ENCODE measurements around the gene NOS1AP.

Gene NOS1AP

DNA sequence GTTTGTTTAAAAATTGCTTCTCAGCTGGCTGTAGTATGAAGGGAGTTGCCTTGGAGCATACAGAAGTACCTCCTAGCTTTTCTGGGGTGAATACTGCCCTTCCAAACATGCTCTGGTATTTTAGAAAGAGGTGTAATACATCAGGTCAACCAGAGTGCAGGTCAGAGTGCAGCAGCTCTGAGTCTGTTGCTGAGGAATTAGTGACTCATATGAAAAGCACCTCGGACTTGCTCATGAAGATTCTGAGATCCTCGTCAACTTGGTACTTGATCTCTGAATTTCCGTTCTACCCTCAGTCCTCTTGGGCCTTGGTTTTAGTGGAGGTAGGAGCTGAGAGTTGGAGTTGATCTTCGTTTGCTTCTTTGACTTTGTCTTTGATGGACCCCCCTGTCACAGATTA lies 67.3 kb downstream of the NOS1AP start:
- no peak overlapping the region for H3K4me3 ChIP-seq (ENCODE audit: extremely low read depth, insufficient read depth, low read length, poor library complexity, severe bottlenecking)
- peaks cover 43% of the 10 kb centered on the region for H3K4me1 ChIP-seq (ENCODE audit: control insufficient read depth, insufficient read depth, low read length, poor library complexity, severe bottlenecking)
- H3K36me3 ChIP-seq (ENCODE audit: control insufficient read depth, insufficient read depth, low read length), result no peaks in the 10 kb centered on the region
- no peaks in the 10 kb centered on the region for H3K9me3 ChIP-seq (ENCODE audit: control insufficient read depth, low read length)
- H3K27ac ChIP-seq (ENCODE audit: low read depth, low read length, severe bottlenecking), result peak overlapping the region; percentile 24
- 29 to 37% methylated on average over 1 to 2 of the region's 4 CpGs for WGBS, 2 experiments (ENCODE audit: insufficient coverage in 2 of 2)

GRCh38 chr1:162137179-162137960 lies 67.9 kb downstream of the NOS1AP start:
- Histone ChIP-seq H3K27ac (ENCODE audit: low read depth, low read length, severe bottlenecking) (peak overlapping the region; percentile 24), H3K36me3 (ENCODE audit: control insufficient read depth, insufficient read depth, low read length) (no peaks in the 10 kb centered on the region), H3K9me3 (ENCODE audit: control insufficient read depth, low read length) (no peaks in the 10 kb centered on the region), H3K4me3 (ENCODE audit: extremely low read depth, insufficient read depth, low read length, poor library complexity, severe bottlenecking) (no peak overlapping the region), H3K4me1 (ENCODE audit: control insufficient read depth, insufficient read depth, low read length, poor library complexity, severe bottlenecking) (peaks cover 49% of the 10 kb centered on the region)
- WGBS, 2 experiments (ENCODE audit: insufficient coverage in 2 of 2), result 70 to 88% methylated on average over 6 of the region's 8 CpGs

- H3K4me3 ChIP-seq (ENCODE audit: extremely low read depth, insufficient read depth, low read length, poor library complexity, severe bottlenecking), result no peak overlapping the region
- no peak overlapping the region for H3K27ac ChIP-seq (ENCODE audit: low read depth, low read length, severe bottlenecking)
- H3K9me3 ChIP-seq (ENCODE audit: control insufficient read depth, low read length), result no peaks in the 10 kb centered on the region
- no peaks in the 10 kb centered on the region for H3K36me3 ChIP-seq (ENCODE audit: control insufficient read depth, insufficient read depth, low read length)
- peaks cover 49% of the 10 kb centered on the region for H3K4me1 ChIP-seq (ENCODE audit: control insufficient read depth, insufficient read depth, low read length, poor library complexity, severe bottlenecking)
- WGBS, 2 experiments (ENCODE audit: insufficient coverage in 2 of 2), result no CpG with 5 or more reads among the region's 2 CpGs
Observed at GRCh38 chr1:162138112-162138511, 68.6 kb downstream of the NOS1AP start.

- H3K36me3 ChIP-seq (ENCODE audit: control insufficient read depth, insufficient read depth, low read length), result no peaks in the 10 kb centered on the region
- peaks cover 46% of the 10 kb centered on the region for H3K4me1 ChIP-seq (ENCODE audit: control insufficient read depth, insufficient read depth, low read length, poor library complexity, severe bottlenecking)
- 30 to 45% methylated on average over 2 to 3 of the region's 4 CpGs for WGBS, 2 experiments (ENCODE audit: insufficient coverage in 2 of 2)
- no peaks in the 10 kb centered on the region for H3K9me3 ChIP-seq (ENCODE audit: control insufficient read depth, low read length)
- H3K4me3 ChIP-seq (ENCODE audit: extremely low read depth, insufficient read depth, low read length, poor library complexity, severe bottlenecking), result no peak overlapping the region
- peak overlapping the region; percentile 32 for H3K27ac ChIP-seq (ENCODE audit: low read depth, low read length, severe bottlenecking)
Observed at GRCh38 chr1:162138599-162139181, 69.2 kb downstream of the NOS1AP start.

GRCh38 chr1:162139211-162139610 lies 69.7 kb downstream of the NOS1AP start:
- no peak overlapping the region for H3K4me3 ChIP-seq (ENCODE audit: extremely low read depth, insufficient read depth, low read length, poor library complexity, severe bottlenecking)
- peaks cover 46% of the 10 kb centered on the region for H3K4me1 ChIP-seq (ENCODE audit: control insufficient read depth, insufficient read depth, low read length, poor library complexity, severe bottlenecking)
- H3K36me3 ChIP-seq (ENCODE audit: control insufficient read depth, insufficient read depth, low read length), result no peaks in the 10 kb centered on the region
- no peaks in the 10 kb centered on the region for H3K9me3 ChIP-seq (ENCODE audit: control insufficient read depth, low read length)
- WGBS, 2 experiments (ENCODE audit: insufficient coverage in 2 of 2), result 75 to 100% methylated on average over 1 of the region's 1 CpG
- H3K27ac ChIP-seq (ENCODE audit: low read depth, low read length, severe bottlenecking), result peak overlapping the region; percentile 32

GRCh38 chr1:162141281-162142054 lies 72.0 kb downstream of the NOS1AP start:
- 90 to 91% methylated on average over 4 of the region's 5 CpGs for WGBS, 2 experiments (ENCODE audit: insufficient coverage in 2 of 2)
- Histone ChIP-seq H3K4me3 (ENCODE audit: extremely low read depth, insufficient read depth, low read length, poor library complexity, severe bottlenecking) (no peak overlapping the region), H3K27ac (ENCODE audit: low read depth, low read length, severe bottlenecking) (no peak overlapping the region), H3K4me1 (ENCODE audit: control insufficient read depth, insufficient read depth, low read length, poor library complexity, severe bottlenecking) (peaks cover 57% of the 10 kb centered on the region), H3K9me3 (ENCODE audit: control insufficient read depth, low read length) (no peaks in the 10 kb centered on the region), H3K36me3 (ENCODE audit: control insufficient read depth, insufficient read depth, low read length) (no peaks in the 10 kb centered on the region)

DNA sequence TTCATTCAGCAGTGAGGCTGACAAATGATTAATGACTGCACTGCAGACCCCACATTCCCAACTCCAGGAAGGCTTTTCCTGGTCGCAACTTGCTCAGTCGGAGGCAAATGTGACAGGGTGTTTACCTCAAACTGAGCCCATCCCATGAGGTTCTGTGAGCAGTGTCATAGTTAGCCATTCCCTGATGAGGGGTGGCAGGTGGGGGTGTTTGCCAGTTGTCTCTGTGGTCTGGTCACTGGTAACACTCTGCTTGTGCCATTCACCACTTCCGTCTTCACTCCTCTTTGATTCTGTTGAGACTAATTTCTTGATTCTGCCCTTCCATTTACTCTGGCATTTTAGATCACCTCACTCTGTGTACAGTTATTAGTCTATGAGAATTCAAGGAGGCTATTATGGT lies 73.5 kb downstream of the NOS1AP start:
- Histone ChIP-seq H3K9me3 (ENCODE audit: control insufficient read depth, low read length) (no peaks in the 10 kb centered on the region), H3K4me1 (ENCODE audit: control insufficient read depth, insufficient read depth, low read length, poor library complexity, severe bottlenecking) (peaks cover 48% of the 10 kb centered on the region), H3K27ac (ENCODE audit: low read depth, low read length, severe bottlenecking) (no peak overlapping the region), H3K4me3 (ENCODE audit: extremely low read depth, insufficient read depth, low read length, poor library complexity, severe bottlenecking) (no peak overlapping the region), H3K36me3 (ENCODE audit: control insufficient read depth, insufficient read depth, low read length) (no peaks in the 10 kb centered on the region)
- WGBS, 2 experiments (ENCODE audit: insufficient coverage in 2 of 2), result 78 to 90% methylated on average over 2 to 3 of the region's 3 CpGs

- Histone ChIP-seq H3K9me3 (ENCODE audit: control insufficient read depth, low read length) (no peaks in the 10 kb centered on the region), H3K4me1 (ENCODE audit: control insufficient read depth, insufficient read depth, low read length, poor library complexity, severe bottlenecking) (peaks cover 35% of the 10 kb centered on the region), H3K27ac (ENCODE audit: low read depth, low read length, severe bottlenecking) (no peak overlapping the region), H3K4me3 (ENCODE audit: extremely low read depth, insufficient read depth, low read length, poor library complexity, severe bottlenecking) (no peak overlapping the region), H3K36me3 (ENCODE audit: control insufficient read depth, insufficient read depth, low read length) (no peaks in the 10 kb centered on the region)
- WGBS, 2 experiments (ENCODE audit: insufficient coverage in 2 of 2), result 29% methylated on average over 1 of the region's 3 CpGs; no CpG with 5 or more reads in 1 of the 2 experiments
Observed at GRCh38 chr1:162144268-162144667, 74.8 kb downstream of the NOS1AP start.

GRCh38 chr1:162144853-162145252 lies 75.4 kb downstream of the NOS1AP start:
- H3K4me3 ChIP-seq (ENCODE audit: extremely low read depth, insufficient read depth, low read length, poor library complexity, severe bottlenecking), result no peak overlapping the region
- WGBS, 2 experiments (ENCODE audit: insufficient coverage in 2 of 2), result 16 to 18% methylated on average over 3 to 5 of the region's 6 CpGs
- peaks cover 30% of the 10 kb centered on the region for H3K4me1 ChIP-seq (ENCODE audit: control insufficient read depth, insufficient read depth, low read length, poor library complexity, severe bottlenecking)
- H3K9me3 ChIP-seq (ENCODE audit: control insufficient read depth, low read length), result no peaks in the 10 kb centered on the region
- H3K27ac ChIP-seq (ENCODE audit: low read depth, low read length, severe bottlenecking), result no peak overlapping the region
- no peaks in the 10 kb centered on the region for H3K36me3 ChIP-seq (ENCODE audit: control insufficient read depth, insufficient read depth, low read length)

GRCh38 chr1:162145280-162145965 lies 75.9 kb downstream of the NOS1AP start:
- H3K27ac ChIP-seq (ENCODE audit: low read depth, low read length, severe bottlenecking), result peak overlapping the region; percentile 46
- 10 to 15% methylated on average over 7 to 10 of the region's 11 CpGs for WGBS, 2 experiments (ENCODE audit: insufficient coverage in 2 of 2)
- H3K4me3 ChIP-seq (ENCODE audit: extremely low read depth, insufficient read depth, low read length, poor library complexity, severe bottlenecking), result no peak overlapping the region

More at GRCh38 chr1:162145280-162145965, 75.9 kb downstream of the NOS1AP start:
- Histone ChIP-seq H3K36me3 (ENCODE audit: control insufficient read depth, insufficient read depth, low read length) (no peaks in the 10 kb centered on the region), H3K9me3 (ENCODE audit: control insufficient read depth, low read length) (no peaks in the 10 kb centered on the region), H3K4me1 (ENCODE audit: control insufficient read depth, insufficient read depth, low read length, poor library complexity, severe bottlenecking) (peaks cover 30% of the 10 kb centered on the region)
